ENCODE results near the gene SBNO2. TPM values are rescaled to one million over a fixed set of nuclear protein-coding genes. Genes with fewer than 3 reads are reported as not detected.

Gene SBNO2
- total and polyA plus RNA-seq, 2 experiments from 2014 or later = 6.9 to 35.4 TPM

DNA sequence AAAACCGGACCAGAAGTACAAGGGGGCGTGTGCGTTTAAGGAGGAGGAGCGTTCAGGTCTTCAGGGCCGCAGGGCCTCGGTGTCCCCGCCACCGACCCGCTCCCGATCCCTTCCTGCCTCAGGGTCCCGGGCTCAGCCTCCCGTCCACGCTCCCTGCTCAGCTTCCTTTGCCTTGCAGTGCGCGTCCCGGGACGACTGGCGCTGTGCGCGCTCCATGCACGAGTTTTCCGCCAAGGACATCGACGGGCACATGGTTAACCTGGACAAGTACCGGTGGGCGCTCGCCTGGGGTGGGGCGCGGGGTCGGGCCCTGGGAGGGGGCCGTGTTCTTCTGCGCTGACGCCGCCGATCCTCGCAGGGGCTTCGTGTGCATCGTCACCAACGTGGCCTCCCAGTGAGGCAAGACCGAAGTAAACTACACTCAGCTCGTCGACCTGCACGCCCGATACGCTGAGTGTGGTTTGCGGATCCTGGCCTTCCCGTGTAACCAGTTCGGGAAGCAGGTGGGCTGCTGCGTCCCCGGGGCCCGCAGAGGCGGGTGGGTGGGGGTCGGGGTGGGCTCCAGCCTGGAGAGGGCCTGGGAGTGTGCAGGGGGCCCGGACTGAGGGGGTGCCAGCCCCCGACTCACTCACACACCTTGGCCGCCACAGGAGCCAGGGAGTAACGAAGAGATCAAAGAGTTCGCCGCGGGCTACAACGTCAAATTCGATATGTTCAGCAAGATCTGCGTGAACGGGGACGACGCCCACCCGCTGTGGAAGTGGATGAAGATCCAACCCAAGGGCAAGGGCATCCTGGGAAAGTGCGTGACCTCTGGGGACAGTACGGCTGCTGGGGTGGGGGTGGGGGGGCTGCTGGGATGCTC lies 68.8 kb downstream of the SBNO2 start:
- peak overlapping the region; percentile 79; the same call in 1 of the 2 replicates for H3K27ac ChIP-seq (ENCODE audit: low read depth)
- peak; percentile 1; the same call in 2 of the 3 replicates for ATAC-seq

More for the DNA sequence above, 68.8 kb downstream of the SBNO2 start:
- Histone ChIP-seq H3K9me2 (ENCODE audit: insufficient read depth) (no peaks in the 10 kb centered on the region), H3K4me3 (peak overlapping the region; percentile 88), H3K36me3 (ENCODE audit: insufficient read depth) (0 out of 2 replicates have a peak, but pooled peaks cover 3% of the 10 kb centered on the region), H3K4me2 (peak overlapping the region; percentile 88), H3K4me1 (ENCODE audit: insufficient read depth) (peaks cover 11% of the 10 kb centered on the region), H3F3A (replicated peaks; ENCODE audit: low read depth) (peaks cover 26% of the 10 kb centered on the region), H2AFZ (no peak overlapping the region), H4K20me1 (replicated peaks; ENCODE audit: insufficient read depth) (no peaks in the 10 kb centered on the region; the same call in 1 of the 2 replicates), H3K27me3 (ENCODE audit: insufficient read depth) (no peaks in the 10 kb centered on the region), H3K79me2 (replicated peaks; ENCODE audit: insufficient read depth) (no peaks in the 10 kb centered on the region)
- TF ChIP-seq EZH2 (IDR thresholded peaks at IDR 0.05; ENCODE audit: low read depth, unreplicated experiment) (no peak), POLR2AphosphoS5 (IDR thresholded peaks at IDR 0.05; ENCODE audit: low read depth) (no peak), JUNB (IDR thresholded peaks at IDR 0.05; ENCODE audit: unreplicated experiment) (no peak), STAT1 (IDR thresholded peaks at IDR 0.05; ENCODE audit: unreplicated experiment) (no peak), CREB1 (CRISPR knock-in tag; IDR thresholded peaks at IDR 0.05; ENCODE audit: low read depth) (no peak), EZH2phosphoT487 (IDR thresholded peaks at IDR 0.05; ENCODE audit: unreplicated experiment) (no peak), ZNF114 (CRISPR knock-in tag; IDR thresholded peaks at IDR 0.05) (no peak), NANOG (IDR thresholded peaks at IDR 0.05; ENCODE audit: borderline replicate concordance) (no peak)
- TF ChIP-seq, protein P1, sequence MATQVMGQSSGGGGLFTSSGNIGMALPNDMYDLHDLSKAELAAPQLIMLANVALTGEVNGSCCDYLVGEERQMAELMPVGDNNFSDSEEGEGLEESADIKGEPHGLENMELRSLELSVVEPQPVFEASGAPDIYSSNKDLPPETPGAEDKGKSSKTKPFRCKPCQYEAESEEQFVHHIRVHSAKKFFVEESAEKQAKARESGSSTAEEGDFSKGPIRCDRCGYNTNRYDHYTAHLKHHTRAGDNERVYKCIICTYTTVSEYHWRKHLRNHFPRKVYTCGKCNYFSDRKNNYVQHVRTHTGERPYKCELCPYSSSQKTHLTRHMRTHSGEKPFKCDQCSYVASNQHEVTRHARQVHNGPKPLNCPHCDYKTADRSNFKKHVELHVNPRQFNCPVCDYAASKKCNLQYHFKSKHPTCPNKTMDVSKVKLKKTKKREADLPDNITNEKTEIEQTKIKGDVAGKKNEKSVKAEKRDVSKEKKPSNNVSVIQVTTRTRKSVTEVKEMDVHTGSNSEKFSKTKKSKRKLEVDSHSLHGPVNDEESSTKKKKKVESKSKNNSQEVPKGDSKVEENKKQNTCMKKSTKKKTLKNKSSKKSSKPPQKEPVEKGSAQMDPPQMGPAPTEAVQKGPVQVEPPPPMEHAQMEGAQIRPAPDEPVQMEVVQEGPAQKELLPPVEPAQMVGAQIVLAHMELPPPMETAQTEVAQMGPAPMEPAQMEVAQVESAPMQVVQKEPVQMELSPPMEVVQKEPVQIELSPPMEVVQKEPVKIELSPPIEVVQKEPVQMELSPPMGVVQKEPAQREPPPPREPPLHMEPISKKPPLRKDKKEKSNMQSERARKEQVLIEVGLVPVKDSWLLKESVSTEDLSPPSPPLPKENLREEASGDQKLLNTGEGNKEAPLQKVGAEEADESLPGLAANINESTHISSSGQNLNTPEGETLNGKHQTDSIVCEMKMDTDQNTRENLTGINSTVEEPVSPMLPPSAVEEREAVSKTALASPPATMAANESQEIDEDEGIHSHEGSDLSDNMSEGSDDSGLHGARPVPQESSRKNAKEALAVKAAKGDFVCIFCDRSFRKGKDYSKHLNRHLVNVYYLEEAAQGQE (IDR thresholded peaks at IDR 0.05; ENCODE audit: unreplicated experiment) = no peak
- TF ChIP-seq, protein P2, sequence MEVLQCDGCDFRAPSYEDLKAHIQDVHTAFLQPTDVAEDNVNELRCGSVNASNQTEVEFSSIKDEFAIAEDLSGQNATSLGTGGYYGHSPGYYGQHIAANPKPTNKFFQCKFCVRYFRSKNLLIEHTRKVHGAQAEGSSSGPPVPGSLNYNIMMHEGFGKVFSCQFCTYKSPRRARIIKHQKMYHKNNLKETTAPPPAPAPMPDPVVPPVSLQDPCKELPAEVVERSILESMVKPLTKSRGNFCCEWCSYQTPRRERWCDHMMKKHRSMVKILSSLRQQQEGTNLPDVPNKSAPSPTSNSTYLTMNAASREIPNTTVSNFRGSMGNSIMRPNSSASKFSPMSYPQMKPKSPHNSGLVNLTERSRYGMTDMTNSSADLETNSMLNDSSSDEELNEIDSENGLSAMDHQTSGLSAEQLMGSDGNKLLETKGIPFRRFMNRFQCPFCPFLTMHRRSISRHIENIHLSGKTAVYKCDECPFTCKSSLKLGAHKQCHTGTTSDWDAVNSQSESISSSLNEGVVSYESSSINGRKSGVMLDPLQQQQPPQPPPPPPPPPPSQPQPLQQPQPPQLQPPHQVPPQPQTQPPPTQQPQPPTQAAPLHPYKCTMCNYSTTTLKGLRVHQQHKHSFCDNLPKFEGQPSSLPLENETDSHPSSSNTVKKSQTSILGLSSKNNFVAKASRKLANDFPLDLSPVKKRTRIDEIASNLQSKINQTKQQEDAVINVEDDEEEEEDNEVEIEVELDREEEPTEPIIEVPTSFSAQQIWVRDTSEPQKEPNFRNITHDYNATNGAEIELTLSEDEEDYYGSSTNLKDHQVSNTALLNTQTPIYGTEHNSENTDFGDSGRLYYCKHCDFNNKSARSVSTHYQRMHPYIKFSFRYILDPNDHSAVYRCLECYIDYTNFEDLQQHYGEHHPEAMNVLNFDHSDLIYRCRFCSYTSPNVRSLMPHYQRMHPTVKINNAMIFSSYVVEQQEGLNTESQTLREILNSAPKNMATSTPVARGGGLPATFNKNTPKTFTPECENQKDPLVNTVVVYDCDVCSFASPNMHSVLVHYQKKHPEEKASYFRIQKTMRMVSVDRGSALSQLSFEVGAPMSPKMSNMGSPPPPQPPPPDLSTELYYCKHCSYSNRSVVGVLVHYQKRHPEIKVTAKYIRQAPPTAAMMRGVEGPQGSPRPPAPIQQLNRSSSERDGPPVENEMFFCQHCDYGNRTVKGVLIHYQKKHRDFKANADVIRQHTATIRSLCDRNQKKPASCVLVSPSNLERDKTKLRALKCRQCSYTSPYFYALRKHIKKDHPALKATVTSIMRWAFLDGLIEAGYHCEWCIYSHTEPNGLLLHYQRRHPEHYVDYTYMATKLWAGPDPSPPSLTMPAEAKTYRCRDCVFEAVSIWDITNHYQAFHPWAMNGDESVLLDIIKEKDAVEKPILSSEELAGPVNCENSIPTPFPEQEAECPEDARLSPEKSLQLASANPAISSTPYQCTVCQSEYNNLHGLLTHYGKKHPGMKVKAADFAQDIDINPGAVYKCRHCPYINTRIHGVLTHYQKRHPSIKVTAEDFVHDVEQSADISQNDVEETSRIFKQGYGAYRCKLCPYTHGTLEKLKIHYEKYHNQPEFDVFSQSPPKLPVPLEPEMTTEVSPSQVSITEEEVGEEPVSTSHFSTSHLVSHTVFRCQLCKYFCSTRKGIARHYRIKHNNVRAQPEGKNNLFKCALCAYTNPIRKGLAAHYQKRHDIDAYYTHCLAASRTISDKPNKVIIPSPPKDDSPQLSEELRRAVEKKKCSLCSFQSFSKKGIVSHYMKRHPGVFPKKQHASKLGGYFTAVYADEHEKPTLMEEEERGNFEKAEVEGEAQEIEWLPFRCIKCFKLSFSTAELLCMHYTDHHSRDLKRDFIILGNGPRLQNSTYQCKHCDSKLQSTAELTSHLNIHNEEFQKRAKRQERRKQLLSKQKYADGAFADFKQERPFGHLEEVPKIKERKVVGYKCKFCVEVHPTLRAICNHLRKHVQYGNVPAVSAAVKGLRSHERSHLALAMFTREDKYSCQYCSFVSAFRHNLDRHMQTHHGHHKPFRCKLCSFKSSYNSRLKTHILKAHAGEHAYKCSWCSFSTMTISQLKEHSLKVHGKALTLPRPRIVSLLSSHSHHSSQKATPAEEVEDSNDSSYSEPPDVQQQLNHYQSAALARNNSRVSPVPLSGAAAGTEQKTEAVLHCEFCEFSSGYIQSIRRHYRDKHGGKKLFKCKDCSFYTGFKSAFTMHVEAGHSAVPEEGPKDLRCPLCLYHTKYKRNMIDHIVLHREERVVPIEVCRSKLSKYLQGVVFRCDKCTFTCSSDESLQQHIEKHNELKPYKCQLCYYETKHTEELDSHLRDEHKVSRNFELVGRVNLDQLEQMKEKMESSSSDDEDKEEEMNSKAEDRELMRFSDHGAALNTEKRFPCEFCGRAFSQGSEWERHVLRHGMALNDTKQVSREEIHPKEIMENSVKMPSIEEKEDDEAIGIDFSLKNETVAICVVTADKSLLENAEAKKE (CRISPR knock-in tag; IDR thresholded peaks at IDR 0.05) = no peak
- TF ChIP-seq, protein P3, sequence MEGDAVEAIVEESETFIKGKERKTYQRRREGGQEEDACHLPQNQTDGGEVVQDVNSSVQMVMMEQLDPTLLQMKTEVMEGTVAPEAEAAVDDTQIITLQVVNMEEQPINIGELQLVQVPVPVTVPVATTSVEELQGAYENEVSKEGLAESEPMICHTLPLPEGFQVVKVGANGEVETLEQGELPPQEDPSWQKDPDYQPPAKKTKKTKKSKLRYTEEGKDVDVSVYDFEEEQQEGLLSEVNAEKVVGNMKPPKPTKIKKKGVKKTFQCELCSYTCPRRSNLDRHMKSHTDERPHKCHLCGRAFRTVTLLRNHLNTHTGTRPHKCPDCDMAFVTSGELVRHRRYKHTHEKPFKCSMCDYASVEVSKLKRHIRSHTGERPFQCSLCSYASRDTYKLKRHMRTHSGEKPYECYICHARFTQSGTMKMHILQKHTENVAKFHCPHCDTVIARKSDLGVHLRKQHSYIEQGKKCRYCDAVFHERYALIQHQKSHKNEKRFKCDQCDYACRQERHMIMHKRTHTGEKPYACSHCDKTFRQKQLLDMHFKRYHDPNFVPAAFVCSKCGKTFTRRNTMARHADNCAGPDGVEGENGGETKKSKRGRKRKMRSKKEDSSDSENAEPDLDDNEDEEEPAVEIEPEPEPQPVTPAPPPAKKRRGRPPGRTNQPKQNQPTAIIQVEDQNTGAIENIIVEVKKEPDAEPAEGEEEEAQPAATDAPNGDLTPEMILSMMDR (conservative IDR thresholded peaks at IDR 0.05; ENCODE audit: low read depth in 2 of 2) = no peak
- TF ChIP-seq, protein P4, sequence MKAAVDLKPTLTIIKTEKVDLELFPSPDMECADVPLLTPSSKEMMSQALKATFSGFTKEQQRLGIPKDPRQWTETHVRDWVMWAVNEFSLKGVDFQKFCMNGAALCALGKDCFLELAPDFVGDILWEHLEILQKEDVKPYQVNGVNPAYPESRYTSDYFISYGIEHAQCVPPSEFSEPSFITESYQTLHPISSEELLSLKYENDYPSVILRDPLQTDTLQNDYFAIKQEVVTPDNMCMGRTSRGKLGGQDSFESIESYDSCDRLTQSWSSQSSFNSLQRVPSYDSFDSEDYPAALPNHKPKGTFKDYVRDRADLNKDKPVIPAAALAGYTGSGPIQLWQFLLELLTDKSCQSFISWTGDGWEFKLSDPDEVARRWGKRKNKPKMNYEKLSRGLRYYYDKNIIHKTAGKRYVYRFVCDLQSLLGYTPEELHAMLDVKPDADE (IDR thresholded peaks at IDR 0.05) = no peak
- Mint-ChIP-seq H3K4me1 (peaks cover 18% of the 10 kb centered on the region; the same call in 2 of the 3 replicates), H3K27ac (no peak overlapping the region), H3K4me3 (peak overlapping the region; percentile 74), H3K27me3 (ENCODE audit: insufficient read depth, low read depth, poor library complexity) (peaks cover 22% of the 10 kb centered on the region), H3K9me3 (no peaks in the 10 kb centered on the region), H3K36me3 (ENCODE audit: low read depth) (peaks cover 12% of the 10 kb centered on the region)
- peak; percentile 75 for DNase-seq (ENCODE audit: low spot score)

Measured in GM23338 (cell line).